T1000 (cell line): Measurements from ENCODE around the gene PLCD1.
"Not testable (repeated sequence)": the region's sequence is repeated elsewhere in the genome, so short reads cannot be mapped to it uniquely, and the experiment has no call there.

Experiments
- DNase-seq: peaks from one replicate; lab custom pipeline; 2025; ENCODE audit warnings: mixed read lengths; lab: John Stamatoyannopoulos, UW

Gene PLCD1

DNA sequence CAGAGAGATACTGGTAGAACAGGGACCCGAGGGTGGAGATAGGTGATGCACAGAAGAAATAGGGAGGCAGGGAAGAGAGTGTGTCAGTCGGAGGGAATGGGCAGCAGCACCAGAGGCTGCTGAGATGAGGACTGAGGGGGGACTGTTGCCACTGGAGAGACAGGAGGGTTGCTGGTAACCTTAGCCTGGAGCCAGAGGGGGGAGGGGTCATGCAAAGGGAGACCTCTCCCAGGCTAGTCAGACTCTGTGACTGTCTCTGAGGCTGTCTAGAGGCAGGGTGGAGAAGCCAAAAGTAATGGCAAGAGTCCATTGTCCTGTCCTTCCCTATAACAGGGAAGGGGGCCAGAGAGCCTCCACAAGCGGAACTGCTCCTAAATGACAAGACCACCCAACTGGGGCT, 7.5 kb upstream of the PLCD1 start:
- DNase-seq, result no peak

GRCh38 chr3:38036286-38036685, 6.8 kb upstream of the PLCD1 start:
- DNase-seq, result no peak

GRCh38 chr3:38034335-38034734, 4.9 kb upstream of the PLCD1 start:
- DNase-seq, result not testable (repeated sequence)

DNA sequence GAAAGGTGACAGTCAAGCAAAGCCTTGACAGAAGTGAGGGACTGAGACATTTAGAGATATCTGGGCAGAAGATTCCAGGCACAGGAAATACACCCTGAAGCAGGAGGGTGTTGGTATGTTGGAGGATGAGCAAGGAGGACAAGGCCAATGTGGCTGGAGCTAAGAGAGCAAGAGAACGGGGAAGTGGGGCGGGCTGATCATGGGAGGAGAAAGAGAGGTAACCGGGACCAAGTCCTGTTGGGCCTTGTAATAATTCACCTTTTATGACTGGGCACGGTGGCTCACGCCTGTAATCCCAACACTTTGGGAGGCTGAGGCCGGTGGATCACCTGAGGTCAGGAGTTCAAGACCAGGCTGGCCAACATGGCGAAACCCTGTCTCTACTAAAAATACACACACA, 4.1 kb upstream of the PLCD1 start:
- DNase-seq, result not testable (repeated sequence)

DNA sequence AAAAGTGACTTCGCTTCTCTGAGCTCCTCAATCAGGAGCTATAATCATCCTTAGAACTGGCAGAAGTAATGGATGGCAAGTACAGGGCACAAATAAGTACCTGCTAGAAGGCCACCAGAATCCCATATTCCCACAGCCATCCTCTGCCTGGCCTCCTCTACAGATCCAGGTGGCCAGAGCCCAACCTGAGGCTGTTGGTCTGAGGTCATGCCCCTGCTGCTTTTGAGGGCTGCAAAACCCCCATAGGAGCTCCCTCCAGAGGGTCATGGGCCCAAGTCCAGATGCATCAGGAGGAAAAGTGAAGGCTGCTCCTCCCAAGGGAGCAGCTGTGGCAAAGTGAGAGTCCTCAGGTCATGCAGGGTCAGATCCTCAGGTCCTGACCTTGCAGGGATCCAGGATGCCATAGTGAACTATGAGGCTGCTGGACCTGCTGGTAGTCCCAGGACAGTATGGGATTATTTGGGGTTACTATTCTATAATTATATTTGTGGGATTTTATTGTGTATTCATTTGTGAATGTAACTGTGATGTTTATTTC, 3.0 kb upstream of the PLCD1 start:
- no peak for DNase-seq

GRCh38 chr3:38031022-38031994, 1.9 kb upstream of the PLCD1 start:
- peak; percentile 72 for DNase-seq

- no peak for DNase-seq
Observed at GRCh38 chr3:38030126-38031021, 932 bp upstream of the PLCD1 start.

DNA sequence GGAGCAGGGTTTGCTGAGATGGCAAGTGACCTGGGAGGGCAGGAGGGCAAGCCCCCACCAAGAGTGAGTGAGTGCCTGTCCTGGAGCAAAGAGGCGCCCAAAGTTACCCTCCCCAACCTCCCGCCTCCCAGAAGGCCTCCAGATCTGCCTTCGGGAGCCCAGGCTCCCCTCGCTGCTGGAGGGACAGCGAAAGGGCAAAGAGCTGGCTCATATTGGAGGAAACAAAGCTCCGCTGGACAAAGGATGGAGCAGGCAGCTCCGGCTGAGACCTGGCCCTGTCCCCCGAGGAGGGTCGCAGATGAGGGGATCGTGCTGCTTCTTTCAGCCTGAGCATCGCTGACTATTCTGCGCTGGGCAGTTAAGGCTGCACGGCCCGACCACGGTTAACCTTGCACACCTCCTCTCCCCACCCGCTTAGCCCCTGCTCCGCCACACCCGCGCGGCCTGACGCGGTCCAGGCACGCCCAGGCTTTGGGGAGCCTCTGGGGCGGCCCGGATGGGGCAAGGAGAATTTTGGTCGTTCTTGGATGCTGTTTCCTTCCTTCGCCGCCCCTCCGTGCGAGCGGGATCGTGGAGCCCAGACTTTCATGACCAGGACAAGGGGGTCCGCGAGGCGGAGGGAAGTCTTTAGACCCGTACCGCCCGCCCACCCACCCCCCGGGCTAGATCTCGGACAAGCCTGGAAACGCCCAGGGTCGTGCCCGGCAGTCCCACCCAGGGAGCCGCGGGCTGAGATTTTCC, 651 bp downstream of the PLCD1 start:
- no peak for DNase-seq

DNA sequence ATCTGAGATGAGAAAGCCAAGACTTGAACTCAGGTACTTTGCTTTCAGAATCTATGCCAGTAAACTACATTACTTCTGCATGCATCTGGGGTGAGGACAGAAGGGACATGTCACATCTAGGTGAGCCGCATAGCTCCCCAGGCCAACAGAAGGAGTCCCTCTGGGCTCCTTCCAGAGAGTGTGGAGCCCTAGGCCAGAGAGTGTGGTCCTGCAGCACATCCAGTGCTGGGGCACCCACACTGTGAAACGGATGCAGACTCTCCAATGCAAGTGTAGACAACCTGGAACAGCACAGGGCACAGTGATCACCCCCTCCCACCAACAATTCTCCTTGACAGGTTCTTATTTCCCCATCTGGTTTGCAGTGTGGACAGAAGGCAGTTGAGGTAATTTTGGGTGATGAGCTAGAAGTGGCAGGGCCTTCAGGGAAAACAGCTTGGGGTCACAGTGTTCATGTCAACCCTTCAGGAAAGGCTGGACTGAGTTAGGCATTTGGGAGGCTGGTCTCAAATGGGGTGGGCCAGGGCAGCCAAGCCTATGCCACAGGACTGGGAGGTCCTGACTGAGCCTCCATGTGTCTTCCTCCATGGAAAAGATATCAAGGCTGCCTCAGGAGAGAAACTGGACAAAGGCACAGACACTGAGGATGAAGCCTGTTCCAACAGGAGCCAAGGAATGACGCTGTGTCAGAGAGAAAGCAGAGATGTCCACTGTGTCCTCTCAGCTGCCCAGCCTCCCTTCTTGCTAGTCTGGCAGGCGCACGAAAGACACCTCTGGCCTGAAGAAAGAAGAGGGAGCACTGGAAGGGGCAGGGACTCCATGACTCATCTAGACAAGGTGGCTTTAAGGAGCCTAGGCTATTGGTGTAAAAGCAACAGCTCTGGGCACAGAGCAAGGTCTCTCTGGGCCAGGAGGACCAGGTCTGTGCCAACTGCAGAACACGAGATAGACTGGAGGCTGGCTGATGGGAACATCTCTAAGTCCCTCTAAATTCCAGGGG, 1.7 kb downstream of the PLCD1 start:
- no peak for DNase-seq

DNA sequence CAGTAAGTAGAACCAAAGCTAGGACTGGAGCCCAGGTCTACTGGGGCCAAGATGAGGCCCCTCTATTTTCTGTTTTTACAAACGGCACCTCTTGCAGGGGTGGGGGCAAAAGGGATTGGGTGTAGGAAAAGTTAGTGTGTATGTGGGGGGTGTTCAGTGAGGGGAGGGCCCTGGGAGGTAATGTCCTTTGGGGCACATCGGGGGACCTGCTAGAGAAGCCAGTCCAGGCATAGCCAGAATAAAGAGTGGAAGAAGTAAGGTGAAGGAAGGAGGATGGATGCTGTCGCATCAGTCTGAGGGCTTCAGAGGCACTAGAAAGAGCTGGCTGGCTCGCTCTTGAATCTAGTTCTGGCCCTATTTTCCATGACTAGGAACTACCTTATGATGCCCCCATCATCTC, 2.6 kb downstream of the PLCD1 start:
- no peak for DNase-seq

DNA sequence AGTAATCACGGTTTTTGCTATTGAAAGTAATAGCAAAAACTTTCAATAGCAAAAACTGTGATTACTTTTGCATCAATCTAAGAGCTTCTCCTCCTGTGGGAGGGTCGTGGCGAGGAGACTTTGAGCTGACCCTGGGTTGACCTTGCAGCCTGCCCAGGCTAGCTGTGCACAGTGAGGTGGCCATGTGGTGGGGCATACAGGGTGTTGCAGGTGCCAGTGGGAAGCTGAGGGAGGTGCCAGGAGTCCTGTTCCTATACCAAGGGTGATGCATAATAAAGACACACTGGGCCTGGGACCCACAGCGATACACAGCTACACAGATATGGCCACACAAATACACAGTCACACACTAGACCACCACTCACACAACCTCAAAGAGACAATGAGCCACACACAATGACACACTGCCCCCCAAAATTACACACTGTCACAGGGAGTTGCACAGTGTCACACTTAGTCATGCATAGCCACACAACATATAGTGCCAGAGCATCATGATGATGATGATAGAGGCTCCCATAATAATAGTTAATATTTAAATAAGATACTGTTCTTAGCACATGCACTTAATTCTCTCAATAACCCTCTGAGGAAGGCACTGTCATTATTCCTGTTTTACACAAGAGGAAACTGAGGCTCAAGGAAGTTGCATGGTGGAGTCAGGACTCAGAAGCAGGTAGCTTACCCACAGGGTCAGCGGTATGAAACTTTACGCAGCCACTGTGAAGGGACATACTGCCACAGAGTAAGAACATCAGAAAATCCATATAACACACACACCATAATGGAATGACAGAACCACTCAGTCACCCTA, 6.3 kb downstream of the PLCD1 start:
- no peak for DNase-seq

GRCh38 chr3:38022301-38022700, 7.1 kb downstream of the PLCD1 start:
- no peak for DNase-seq

DNA sequence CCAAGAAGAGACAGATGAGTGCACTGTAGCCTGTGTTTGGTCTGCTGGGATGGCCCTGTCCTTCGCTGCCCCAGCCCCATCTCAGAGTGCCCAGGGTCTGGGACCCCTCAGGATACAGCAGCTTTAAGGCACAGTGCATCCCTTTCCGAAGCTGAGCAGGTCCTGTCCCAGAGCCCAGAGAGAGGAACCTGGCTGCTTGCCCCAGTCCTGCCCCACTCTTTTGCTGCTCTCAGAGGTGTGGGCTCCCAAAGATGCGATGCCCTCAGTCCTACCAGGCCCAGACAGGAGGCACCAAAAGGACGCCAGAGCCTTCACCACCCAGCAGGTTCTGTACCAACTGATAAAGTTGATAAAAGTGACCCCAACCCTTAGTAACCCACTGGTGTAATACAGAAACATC, 8.2 kb downstream of the PLCD1 start:
- no peak for DNase-seq

DNA sequence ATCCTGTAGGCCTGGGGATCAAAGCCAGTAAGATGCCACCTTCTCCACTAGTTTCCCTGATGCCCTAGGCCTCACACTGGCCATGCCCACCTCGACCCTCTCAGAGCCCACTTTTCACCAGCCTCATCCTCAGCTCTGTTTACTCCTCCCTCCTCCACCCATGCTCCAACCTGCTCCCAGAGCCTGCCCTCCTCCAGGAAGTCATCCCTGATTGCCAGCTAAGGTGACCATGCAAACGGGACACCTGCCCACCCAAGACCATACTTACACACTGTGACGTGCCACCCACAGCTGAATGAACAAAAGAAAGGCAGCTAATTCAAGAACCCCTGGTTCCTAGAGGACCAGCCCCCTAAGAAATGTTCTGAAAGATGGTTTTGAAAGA, 9.1 kb downstream of the PLCD1 start:
- no peak for DNase-seq

GRCh38 chr3:38019658-38020341, 9.6 kb downstream of the PLCD1 start:
- no peak for DNase-seq

- DNase-seq, result no peak
Observed at GRCh38 chr3:38018296-38019266, 10.9 kb downstream of the PLCD1 start.

GRCh38 chr3:38017445-38018295, 11.8 kb downstream of the PLCD1 start:
- DNase-seq, result no peak
